Measurements from ENCODE around the gene DPCD.

Gene DPCD

GRCh38 chr10:101562231-101562630 lies 25.9 kb upstream of the DPCD start:
- Histone ChIP-seq H3K27me3 (no peaks in the 10 kb centered on the region), H3K9me3 (no peaks in the 10 kb centered on the region), H3K36me3 (no peaks in the 10 kb centered on the region), H3K4me1 (peaks cover 33% of the 10 kb centered on the region), H3K4me3 (ENCODE audit: low read depth, low read length) (no peak overlapping the region)
- no peak for TF ChIP-seq CTCF (IDR thresholded peaks at IDR 0.05; ENCODE audit: low read depth, low read length)
- no peak for DNase-seq

GRCh38 chr10:101563007-101563406 lies 25.1 kb upstream of the DPCD start:
- no peak for TF ChIP-seq CTCF (IDR thresholded peaks at IDR 0.05; ENCODE audit: low read depth, low read length)
- DNase-seq = no peak
- peaks cover 33% of the 10 kb centered on the region for H3K4me1 ChIP-seq

DNA sequence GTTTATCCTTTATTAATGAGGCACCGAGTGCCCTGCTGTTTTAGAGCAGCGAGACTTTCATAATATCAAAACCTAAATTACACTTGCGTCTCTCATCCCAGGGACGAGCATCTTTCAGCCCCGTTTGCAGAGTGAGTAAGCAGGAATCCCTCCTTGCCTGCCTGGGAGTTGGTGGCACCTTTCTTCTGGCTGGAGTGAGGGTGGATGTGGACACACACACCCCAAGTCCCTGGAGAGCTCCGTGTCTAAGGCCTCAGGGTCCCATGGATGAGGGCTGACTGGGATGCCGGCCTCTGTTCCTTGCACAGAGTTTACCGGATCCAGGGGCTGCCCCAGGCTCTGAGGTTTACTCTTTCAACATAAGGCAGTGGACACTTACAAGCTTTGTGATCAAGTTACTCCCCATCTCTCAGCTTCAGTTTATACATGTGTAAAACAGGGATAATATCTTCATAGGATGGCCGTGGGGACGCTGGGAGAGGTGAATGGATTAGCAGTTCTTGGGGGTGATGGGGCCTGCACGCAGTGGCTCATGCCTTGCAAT lies 24.6 kb upstream of the DPCD start:
- Histone ChIP-seq H3K4me1 (peaks cover 29% of the 10 kb centered on the region), H3K36me3 (no peaks in the 10 kb centered on the region), H3K27me3 (no peaks in the 10 kb centered on the region), H3K9me3 (no peaks in the 10 kb centered on the region), H3K4me3 (ENCODE audit: low read depth, low read length) (no peak overlapping the region)
- TF ChIP-seq CTCF (IDR thresholded peaks at IDR 0.05; ENCODE audit: low read depth, low read length) = no peak
- no peak for DNase-seq

More at GRCh38 chr10:101563007-101563406, 25.1 kb upstream of the DPCD start:
- Histone ChIP-seq H3K27me3 (no peaks in the 10 kb centered on the region), H3K36me3 (no peaks in the 10 kb centered on the region), H3K9me3 (no peaks in the 10 kb centered on the region), H3K4me3 (ENCODE audit: low read depth, low read length) (no peak overlapping the region)

DNA sequence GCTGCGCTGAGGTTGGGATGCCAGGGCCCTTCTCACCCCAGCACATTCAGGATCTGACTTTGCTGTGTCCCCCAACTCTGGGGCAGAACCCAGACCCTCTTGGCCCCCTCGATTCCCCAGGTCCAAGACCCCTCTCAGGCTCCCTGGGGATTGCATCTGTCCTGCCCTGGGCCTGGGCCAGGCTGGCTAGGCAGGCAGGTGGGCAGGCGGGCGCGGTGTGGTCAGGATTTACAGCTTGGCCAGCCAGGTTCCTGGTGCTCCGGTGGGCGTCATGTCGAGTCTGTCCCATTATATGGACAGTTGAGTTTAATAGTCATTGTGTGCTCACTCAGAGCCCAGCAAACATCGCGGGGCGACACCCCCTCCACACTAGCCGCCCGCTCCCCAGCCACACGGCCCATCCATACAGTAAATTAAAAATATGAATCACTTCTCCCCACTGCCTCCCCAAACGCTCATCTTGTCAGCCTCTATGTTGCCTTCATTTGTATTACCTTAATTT lies 23.6 kb upstream of the DPCD start:
- Histone ChIP-seq H3K36me3 (no peaks in the 10 kb centered on the region), H3K9me3 (no peaks in the 10 kb centered on the region), H3K4me1 (peaks cover 22% of the 10 kb centered on the region), H3K27me3 (peaks cover 4% of the 10 kb centered on the region), H3K4me3 (ENCODE audit: low read depth, low read length) (no peak overlapping the region)
- TF ChIP-seq CTCF (IDR thresholded peaks at IDR 0.05; ENCODE audit: low read depth, low read length) = no peak
- no peak for DNase-seq

- Histone ChIP-seq H3K4me3 (ENCODE audit: low read depth, low read length) (no peak overlapping the region), H3K4me1 (peaks cover 13% of the 10 kb centered on the region), H3K36me3 (no peaks in the 10 kb centered on the region), H3K9me3 (no peaks in the 10 kb centered on the region), H3K27me3 (peaks cover 5% of the 10 kb centered on the region)
- DNase-seq = no peak
- TF ChIP-seq CTCF (IDR thresholded peaks at IDR 0.05; ENCODE audit: low read depth, low read length) = no peak
Observed at GRCh38 chr10:101565370-101565900, 22.7 kb upstream of the DPCD start.

- H3K9me3 ChIP-seq = no peaks in the 10 kb centered on the region
- no peak for DNase-seq
- H3K27me3 ChIP-seq = peaks cover 5% of the 10 kb centered on the region
- no peak for TF ChIP-seq CTCF (IDR thresholded peaks at IDR 0.05; ENCODE audit: low read depth, low read length)
- no peaks in the 10 kb centered on the region for H3K36me3 ChIP-seq
- H3K4me1 ChIP-seq = peaks cover 8% of the 10 kb centered on the region
- peak overlapping the region; percentile 41 for H3K4me3 ChIP-seq (ENCODE audit: low read depth, low read length)
Observed at GRCh38 chr10:101565936-101566332, 22.2 kb upstream of the DPCD start.
